GM18517 (cell line): Measurements from ENCODE around the gene BRAT1.
"Not testable (repeated sequence)": the region's sequence is repeated elsewhere in the genome, so short reads cannot be mapped to it uniquely, and the experiment has no call there.

Source experiments
- ATAC-seq: cut with Tn5 transposase; IDR thresholded peaks from one replicate; pipeline ENCODE4 v1.9.1; 2021; ENCODE audit warnings: mild to moderate bottlenecking, moderate library complexity; ENCODE audit not compliant: unreplicated experiment

BRAT1 gene

GRCh38 chr7:2539031-2539911 lies 16.1 kb downstream of the BRAT1 start:
- no peak for ATAC-seq

- no peak for ATAC-seq
Measured at GRCh38 chr7:2537981-2538851, 17.1 kb downstream of the BRAT1 start.

- ATAC-seq, result not testable (repeated sequence)
Measured at GRCh38 chr7:2535872-2536627, 19.3 kb downstream of the BRAT1 start.

- ATAC-seq, result not testable (repeated sequence)
Measured at GRCh38 chr7:2534214-2534613, 21.1 kb downstream of the BRAT1 start.

- ATAC-seq, result not testable (repeated sequence)
Measured at GRCh38 chr7:2533566-2533965, 21.8 kb downstream of the BRAT1 start.

GRCh38 chr7:2532816-2533215 lies 22.5 kb downstream of the BRAT1 start:
- ATAC-seq, result not testable (repeated sequence)

GRCh38 chr7:2532199-2532772 lies 23.0 kb downstream of the BRAT1 start:
- not testable (repeated sequence) for ATAC-seq

GRCh38 chr7:2531796-2532110 lies 23.6 kb downstream of the BRAT1 start:
- not testable (repeated sequence) for ATAC-seq

- ATAC-seq, result not testable (repeated sequence)
Measured at GRCh38 chr7:2530994-2531795, 24.1 kb downstream of the BRAT1 start.

GRCh38 chr7:2530071-2530987 lies 25.0 kb downstream of the BRAT1 start:
- no peak for ATAC-seq

GRCh38 chr7:2529161-2530070 lies 25.9 kb downstream of the BRAT1 start:
- ATAC-seq, result no peak

- no peak for ATAC-seq
Measured at GRCh38 chr7:2528481-2529095, 26.7 kb downstream of the BRAT1 start.

GRCh38 chr7:2527505-2528467 lies 27.5 kb downstream of the BRAT1 start:
- ATAC-seq, result no peak

GRCh38 chr7:2526659-2527504 lies 28.4 kb downstream of the BRAT1 start:
- no peak for ATAC-seq
